ENCODE results near the gene TRIM58. TPM values are rescaled to one million over a fixed set of nuclear protein-coding genes. Genes with fewer than 3 reads are reported as not detected.

Gene TRIM58
- total and polyA plus RNA-seq, 9 of the 15 experiments (the other 6 are each of a cell fraction or from before 2014, with no cell fraction given) = 3.8 to 19.1 (median 7.2) TPM

- no peak for TF ChIP-seq FOXO4 (CRISPR knock-in tag; IDR thresholded peaks at IDR 0.05)
- TF ChIP-seq CEBPB (tag; IDR thresholded peaks at IDR 0.05) = peak; percentile 19; the same call in 1 of the 2 replicates
- peak; percentile 85 for TF ChIP-seq GABPA (tag; conservative IDR thresholded peaks at IDR 0.05; ENCODE audit: low read depth)
- no peak for TF ChIP-seq NCOA1 (IDR thresholded peaks at IDR 0.05; ENCODE audit: low read depth)
- no peak for TF ChIP-seq FOXK2 (conservative IDR thresholded peaks at IDR 0.05 in 1 of 2, IDR thresholded peaks at IDR 0.05 in 1 of 2; ENCODE audit: low read depth in 2 of 2)
- no peak for TF ChIP-seq HCFC1 (IDR thresholded peaks at IDR 0.05; ENCODE audit: low read depth, low read length)
- TF ChIP-seq ZNF274 (IDR thresholded peaks at IDR 0.05; ENCODE audit: borderline replicate concordance, low read depth, low read length) = no peak
- no peak for TF ChIP-seq ZNF280A (IDR thresholded peaks at IDR 0.05; ENCODE audit: low read depth, partially characterized antibody)
These were observed 31.6 kb upstream of the TRIM58 start (continued) for GRCh38 chr1:247825362-247825761.

- Histone ChIP-seq H3K9me3 (replicated peaks; ENCODE audit: control insufficient read depth, insufficient read depth, low read depth, low read length) (no peaks in the 10 kb centered on the region), H3K79me2 (ENCODE audit: control insufficient read depth, insufficient read depth, low read length) (no peaks in the 10 kb centered on the region), H3K36me3 (ENCODE audit: control insufficient read depth, insufficient read depth, low read length) (no peaks in the 10 kb centered on the region), H3K27me3 (ENCODE audit: control insufficient read depth in 2 of 2, insufficient read depth in 2 of 2, low read length in 2 of 2) (peaks cover 0 to 11% of the 10 kb centered on the region in 2 experiments; a peak in 1 of 5 replicates), H2AFZ (ENCODE audit: low read depth, low read length) (no peak overlapping the region), H3K9me1 (ENCODE audit: control insufficient read depth, insufficient read depth, low read length) (no peaks in the 10 kb centered on the region), H3K4me2 (ENCODE audit: insufficient read depth, low read length) (no peak overlapping the region), H3K27ac (ENCODE audit: extremely low read depth, low read depth, low read length) (no peak overlapping the region), H3K9ac (ENCODE audit: insufficient read depth in 1 of 2, low read depth in 2 of 2, low read length in 2 of 2) (no peak overlapping the region), H3K4me3 (no peak overlapping the region), H3K4me1 (replicated peaks in 1 of 2; ENCODE audit: control insufficient read depth in 2 of 2, insufficient read depth in 2 of 2, low read length in 2 of 2) (no peaks in the 10 kb centered on the region), H4K20me1 (replicated peaks; ENCODE audit: control insufficient read depth, insufficient read depth, low read length) (no peaks in the 10 kb centered on the region)
- 5% methylated on average over 1 of the region's 1 CpG for WGBS (ENCODE audit: insufficient coverage, low coverage, missing lambda C conversion rate)
- in situ Hi-C loops (cut with MboI) = no loop called here
- intact Hi-C loops (cut with micrococcal nuclease) = loop anchor here (5.0 to 10.0 kb wide), 3 partner anchors 108 to 978 kb away; no protein-coding TSS in a partner anchor
- ChIA-PET POLR2A (no interaction called here), CTCF (ENCODE audit: low intra/inter-chr PET ratio) (no interaction called here)
- FAIRE-seq = no peak
- BruUV-seq (replicated peaks) = no TSS peak
- DNase-seq (ENCODE audit: extremely low read depth in 1 of 4, low spot score in 3 of 4) = no peak
- ATAC-seq = no peak; the same call in 2 of the 3 replicates
- TF ChIP-seq CBFA2T2 (conservative IDR thresholded peaks at IDR 0.05) (no peak), CBX8 (IDR thresholded peaks at IDR 0.05; ENCODE audit: borderline replicate concordance, extremely low read depth, low read depth, low read length, poor library complexity, severe bottlenecking) (no peak), MEIS2 (IDR thresholded peaks at IDR 0.05; ENCODE audit: partially characterized antibody) (no peak), CHCHD3 (CRISPR knock-in tag; IDR thresholded peaks at IDR 0.05) (no peak), CEBPZ (IDR thresholded peaks at IDR 0.05; ENCODE audit: borderline replicate concordance, low read depth, low read length) (no peak), HOXB6 (CRISPR knock-in tag; IDR thresholded peaks at IDR 0.05; ENCODE audit: borderline replicate concordance) (no peak), PRPF4 (IDR thresholded peaks at IDR 0.05; ENCODE audit: insufficient read depth, low read depth, low read length, poor library complexity, severe bottlenecking) (no peak)
These were observed 27.3 kb upstream of the TRIM58 start for GRCh38 chr1:247829656-247830055.
